Stimulated activated CD8-positive, alpha-beta memory T cell treated with anti-CD3 and anti-CD28 coated beads, Interleukin-2, amount 100 ng/mL, for 48 hours (primary cell): Measurements from ENCODE around the gene CADM2.
"Not testable (repeated sequence)": the region's sequence is repeated elsewhere in the genome, so short reads cannot be mapped to it uniquely, and the experiment has no call there.

ENCODE experiments used
- DNase-seq, 2 donors: peaks; one replicate each; pipeline ENCODE4 v3.0.0-alpha.2; 2020; ENCODE audit warnings: low read depth in 2 of 2

The CADM2 gene

DNA sequence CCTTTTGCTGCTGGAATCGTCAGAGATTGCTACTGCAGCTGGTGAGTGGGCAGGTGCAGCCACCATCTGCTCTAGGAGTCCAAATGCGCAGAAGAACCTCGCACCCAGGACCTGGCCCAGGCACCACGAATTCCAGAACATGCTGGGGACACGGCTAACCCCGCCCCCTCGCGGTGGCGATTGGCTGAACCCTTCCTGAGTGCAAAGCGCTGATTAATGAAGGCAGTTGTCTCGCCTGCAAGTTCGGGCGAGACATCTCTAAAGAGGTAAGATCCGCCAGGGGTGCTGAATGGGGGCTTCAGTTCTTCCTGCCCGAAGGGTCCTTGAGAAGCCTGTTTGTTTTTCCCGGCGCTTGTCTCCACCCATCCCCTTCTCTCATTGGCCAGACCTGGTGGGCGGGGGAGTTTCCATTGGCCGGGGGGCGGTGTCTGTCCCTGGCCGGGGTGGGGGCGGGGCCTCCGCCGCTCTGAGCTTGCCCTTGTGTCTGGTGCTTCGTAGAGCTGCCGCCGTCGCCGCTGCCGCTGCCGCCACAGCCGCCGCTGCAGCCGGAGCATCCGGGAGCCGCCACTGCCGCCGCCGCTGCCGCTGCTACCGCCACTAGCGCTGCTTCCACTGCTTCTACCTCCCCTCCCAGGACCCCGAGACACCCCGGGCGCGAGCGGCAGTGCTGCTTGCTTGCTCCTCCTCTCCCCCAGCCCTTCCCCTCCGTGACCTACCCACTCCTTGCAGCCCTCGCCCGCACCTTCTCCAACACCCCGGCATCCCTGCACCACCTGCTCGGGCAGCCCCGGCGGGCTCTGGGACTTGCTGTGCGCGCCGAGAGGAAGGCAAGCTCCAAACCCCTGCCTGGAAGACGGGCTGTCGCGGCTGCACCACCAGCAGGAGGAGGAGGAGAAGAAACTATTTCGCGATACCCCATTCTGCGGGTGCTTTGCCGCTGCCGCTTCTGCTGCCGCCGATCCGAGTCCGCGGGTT lies at the start of gene CADM2:
Gene CADM2 (plus strand): TSS at position 495 of the 975 bp plus-strand sequence.
- peak; percentile 52 to 58 for DNase-seq

DNA sequence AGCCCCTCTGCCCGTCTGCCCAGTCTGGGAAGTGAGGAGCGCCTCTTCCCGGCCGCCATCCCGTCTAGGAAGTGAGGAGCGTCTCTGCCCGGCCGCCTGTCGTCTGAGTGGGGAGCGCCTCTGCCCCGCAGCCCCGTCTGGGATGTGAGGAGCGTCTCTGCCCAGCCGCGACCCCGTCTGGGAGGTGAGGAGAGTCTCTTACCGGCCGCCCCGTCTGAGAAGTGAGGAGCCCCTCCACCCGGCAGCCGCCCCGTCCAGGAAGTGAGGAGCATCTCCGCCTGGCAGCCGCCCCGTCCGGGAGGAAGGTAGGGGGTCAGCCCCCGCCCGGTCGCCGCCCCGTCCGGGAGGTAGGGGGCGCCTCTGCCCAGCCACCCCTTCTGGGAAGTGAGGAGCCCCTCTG lies 40.2 kb upstream of the CADM2 start:
- DNase-seq: not testable (repeated sequence)

- no peak for DNase-seq
Measured at GRCh38 chr3:84922682-84923081, 36.1 kb upstream of the CADM2 start.

GRCh38 chr3:84925571-84925970 lies 33.2 kb upstream of the CADM2 start:
- DNase-seq: no peak

GRCh38 chr3:84943379-84943778 lies 15.4 kb upstream of the CADM2 start:
- DNase-seq: no peak

DNA sequence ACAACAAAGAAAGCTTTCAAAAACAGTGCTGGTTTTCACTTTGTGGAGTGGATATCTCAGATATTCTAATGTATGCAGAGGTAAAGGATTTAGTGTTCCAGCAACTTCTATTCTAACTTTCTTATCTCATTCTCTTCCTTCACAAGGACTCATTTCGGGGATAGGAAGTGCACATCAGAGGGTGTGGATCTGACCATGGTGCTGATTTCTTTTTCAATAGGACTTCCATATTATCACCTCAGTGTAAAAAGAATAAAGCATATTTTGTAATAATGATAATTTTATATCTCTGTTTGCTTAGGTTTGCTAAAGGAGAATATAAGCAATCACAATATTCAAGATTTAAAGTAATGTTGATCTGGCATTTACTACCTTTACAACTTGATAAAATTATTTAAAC lies 12.5 kb upstream of the CADM2 start:
- DNase-seq: no peak

- DNase-seq: no peak
Measured at GRCh38 chr3:84959470-84960271, 882 bp downstream of the CADM2 start.

- no peak for DNase-seq
Measured at GRCh38 chr3:84960581-84960980, 1.8 kb downstream of the CADM2 start.

DNA sequence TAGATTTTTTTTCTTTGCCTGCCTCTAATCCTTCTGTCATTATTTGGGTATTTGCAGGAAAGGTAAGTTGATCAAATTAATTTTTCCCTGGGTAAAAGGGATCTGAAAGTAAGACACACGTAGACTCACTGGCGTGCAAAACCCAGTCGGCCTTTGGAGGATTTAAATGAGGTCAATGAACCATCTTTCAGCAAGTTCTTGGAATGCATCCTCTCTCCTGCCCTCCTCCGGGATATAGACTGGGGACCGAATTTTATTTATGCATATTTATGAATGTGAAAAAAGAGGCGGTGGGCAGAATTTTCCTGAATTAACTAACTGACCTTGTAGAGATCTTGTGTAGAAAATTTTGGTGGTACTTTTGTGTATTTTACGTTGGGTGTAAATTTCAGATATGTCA lies 2.2 kb downstream of the CADM2 start:
- DNase-seq: no peak

DNA sequence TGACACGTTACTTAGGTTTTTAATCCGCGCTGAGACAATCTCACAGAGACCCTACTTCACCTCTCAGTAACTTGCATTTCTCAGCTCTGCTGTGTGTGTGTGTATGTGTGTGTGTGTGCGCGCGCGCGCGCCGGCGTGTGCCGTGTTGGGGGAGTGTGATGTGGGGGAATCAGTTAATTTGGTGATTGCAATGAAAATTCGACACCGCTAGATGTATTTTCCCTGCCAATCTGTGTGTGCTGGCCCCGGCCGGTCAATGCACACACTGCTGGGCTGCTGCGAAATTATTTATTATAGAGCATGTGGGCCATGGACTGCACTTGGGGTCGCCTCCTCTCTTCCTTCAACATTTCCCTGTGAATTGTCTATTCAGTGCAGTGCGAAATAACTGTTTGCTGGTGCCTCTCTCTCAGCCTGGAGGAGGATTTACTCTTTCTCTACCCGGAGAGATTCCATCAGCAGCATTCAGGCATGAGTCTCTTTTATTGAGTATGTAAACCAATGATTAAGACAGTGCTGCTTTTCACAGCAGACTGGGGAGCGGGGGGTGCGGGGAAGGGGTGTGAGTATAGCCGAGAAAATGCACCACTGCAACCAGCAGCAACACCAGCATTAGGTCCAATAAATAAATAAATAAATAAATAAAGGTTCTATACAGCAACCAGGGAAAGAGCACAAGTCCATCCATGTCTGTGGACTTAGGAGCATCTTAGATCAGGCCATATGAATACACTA lies 2.9 kb downstream of the CADM2 start:
- no peak for DNase-seq

GRCh38 chr3:84962415-84962814 lies 3.6 kb downstream of the CADM2 start:
- no peak for DNase-seq

GRCh38 chr3:84963137-84963536 lies 4.3 kb downstream of the CADM2 start:
- DNase-seq: no peak

GRCh38 chr3:84965141-84965540 lies 6.4 kb downstream of the CADM2 start:
- no peak for DNase-seq

GRCh38 chr3:84967767-84968581 lies 9.2 kb downstream of the CADM2 start:
- DNase-seq: no peak

DNA sequence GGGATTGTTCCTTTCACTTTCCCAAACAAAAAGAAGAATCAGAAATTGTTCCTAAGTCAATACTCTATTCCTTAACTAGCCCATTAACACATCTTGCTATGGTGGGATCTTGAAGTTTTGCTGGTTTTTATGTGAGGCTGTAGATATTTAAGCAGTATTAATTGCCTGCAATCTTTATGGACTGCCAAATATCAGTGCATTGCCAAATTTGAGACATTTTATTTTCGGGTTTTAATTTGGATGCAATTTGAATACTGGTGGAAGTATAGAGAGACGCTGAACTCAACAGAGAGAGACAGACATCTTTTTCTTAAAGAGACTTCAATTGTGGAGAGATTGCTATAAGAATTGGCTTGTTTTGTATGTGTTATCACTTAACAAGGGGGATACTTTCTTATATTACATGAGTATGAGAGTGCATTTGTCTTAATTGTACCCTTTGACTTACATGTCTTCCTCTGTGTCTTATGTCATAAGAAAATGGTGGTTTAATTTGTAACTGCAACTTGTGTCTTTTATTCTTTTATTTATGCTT lies 10.0 kb downstream of the CADM2 start:
- DNase-seq: no peak

DNA sequence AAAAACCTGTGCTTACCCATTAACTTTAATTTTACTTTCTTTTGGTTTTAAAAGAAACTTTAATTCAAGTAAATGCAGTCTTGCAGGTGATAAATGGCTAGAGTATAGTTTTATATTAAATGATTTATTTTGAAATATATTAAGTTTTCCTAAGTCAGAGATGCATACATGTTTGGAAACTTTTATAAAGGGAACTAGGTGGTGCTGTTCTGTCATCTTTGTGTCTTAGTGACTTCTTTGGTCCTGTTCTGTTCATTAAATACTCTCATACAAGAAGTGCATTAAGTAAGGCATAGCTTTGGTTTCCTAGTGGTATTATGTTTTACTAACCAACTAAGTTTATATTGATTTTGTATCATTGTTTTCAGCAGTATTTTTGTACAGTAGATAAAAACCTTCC lies 15.6 kb downstream of the CADM2 start:
- no peak for DNase-seq

- DNase-seq: no peak
Measured at GRCh38 chr3:84977021-84977420, 18.2 kb downstream of the CADM2 start.

DNA sequence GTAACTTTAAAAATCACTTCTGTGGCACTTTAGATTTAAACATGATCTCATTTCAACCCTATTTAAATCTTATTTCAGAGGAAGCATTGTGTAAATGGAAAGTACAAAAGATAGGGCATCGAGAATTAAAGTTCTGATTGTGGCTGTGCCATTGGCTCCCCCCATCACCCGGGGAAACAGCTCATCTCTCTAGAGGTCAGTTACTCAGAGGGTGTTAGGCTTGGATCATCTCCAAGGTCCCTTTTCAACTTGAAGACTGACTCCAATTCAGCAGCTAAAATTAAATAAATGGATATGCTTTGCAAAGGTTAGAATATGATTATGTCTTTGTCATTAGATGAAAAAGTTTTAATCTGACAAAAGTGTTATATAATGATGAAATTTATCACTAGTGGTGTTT lies 20.1 kb downstream of the CADM2 start:
- DNase-seq: no peak

- no peak for DNase-seq
Measured at GRCh38 chr3:84980011-84980410, 21.2 kb downstream of the CADM2 start.

- no peak for DNase-seq
Measured at GRCh38 chr3:84980456-84980855, 21.7 kb downstream of the CADM2 start.

DNA sequence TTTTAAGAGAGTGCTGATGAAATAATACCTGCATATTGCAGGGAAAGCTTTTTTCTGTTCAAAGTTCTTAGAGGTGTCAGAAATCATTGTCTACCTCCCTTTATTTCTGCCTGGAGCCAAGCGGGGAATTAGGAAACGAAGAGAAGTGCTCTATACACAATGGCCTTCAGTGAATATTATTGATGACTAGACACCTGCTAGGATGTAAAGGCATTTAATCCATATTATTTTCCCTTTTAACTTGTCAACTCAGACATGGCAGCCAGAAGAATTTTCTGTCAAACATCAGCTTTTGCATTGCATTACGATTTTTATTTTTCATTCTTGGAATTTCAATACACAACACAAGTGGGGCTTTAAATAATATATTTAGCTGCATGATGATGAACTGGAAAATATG lies 24.7 kb downstream of the CADM2 start:
- DNase-seq: no peak
